Fibroblast of skin of left quadriceps (primary cell): ENCODE results near the gene BLCAP.
"Not testable (repeated sequence)": the region's sequence is repeated elsewhere in the genome, so short reads cannot be mapped to it uniquely, and the experiment has no call there.

ENCODE experiments used
- DNase-seq, 2 experiments: peaks; one replicate each; pipeline ENCODE4 v3.0.0-alpha.2; 2013; ENCODE audit warnings: low read depth in 2 of 2

Gene BLCAP

GRCh38 chr20:37516811-37517750 lies 10.6 kb downstream of the BLCAP start:
- peak; percentile 88 to 89 for DNase-seq

GRCh38 chr20:37515876-37516275 lies 11.8 kb downstream of the BLCAP start:
- DNase-seq: no peak

GRCh38 chr20:37513779-37514359 lies 13.8 kb downstream of the BLCAP start:
- no peak for DNase-seq

- DNase-seq: peak; percentile 85 to 86
Measured at GRCh38 chr20:37511610-37512275, 15.9 kb downstream of the BLCAP start.

- no peak for DNase-seq
Measured at GRCh38 chr20:37510226-37510625, 17.4 kb downstream of the BLCAP start.

GRCh38 chr20:37506152-37506725 lies 21.4 kb downstream of the BLCAP start:
- DNase-seq: no peak

GRCh38 chr20:37505263-37506151 lies 22.2 kb downstream of the BLCAP start:
- no peak for DNase-seq

- no peak for DNase-seq
Measured at GRCh38 chr20:37504404-37505096, 23.1 kb downstream of the BLCAP start.

- DNase-seq: no peak
Measured at GRCh38 chr20:37503256-37503927, 24.3 kb downstream of the BLCAP start.

- no peak for DNase-seq
Measured at GRCh38 chr20:37502654-37503053, 25.0 kb downstream of the BLCAP start.

- no peak for DNase-seq
Measured at GRCh38 chr20:37501940-37502339, 25.7 kb downstream of the BLCAP start.

GRCh38 chr20:37500311-37500710 lies 27.4 kb downstream of the BLCAP start:
- DNase-seq: no peak

GRCh38 chr20:37498066-37498665 lies 29.5 kb downstream of the BLCAP start:
- peak; percentile 74 for DNase-seq

- no peak for DNase-seq
Measured at GRCh38 chr20:37494796-37495195, 32.9 kb downstream of the BLCAP start.

- DNase-seq: no peak
Measured at GRCh38 chr20:37494301-37494700, 33.4 kb downstream of the BLCAP start.

GRCh38 chr20:37492945-37493344 lies 34.7 kb downstream of the BLCAP start:
- no peak for DNase-seq

GRCh38 chr20:37492096-37492625 lies 35.5 kb downstream of the BLCAP start:
- DNase-seq: no peak

- DNase-seq: no peak
Measured at GRCh38 chr20:37490663-37491350, 36.9 kb downstream of the BLCAP start.

GRCh38 chr20:37486209-37486608 lies 41.5 kb downstream of the BLCAP start:
- DNase-seq: not testable (repeated sequence)
